KMS-11 (cell line): Measurements from ENCODE around the gene FOXN1.

Source experiments
- H2AFZ ChIP-seq: fragments of 200-600 bp; sonication (generic); 2 replicates; pipeline ENCODE4 v1.6.1; 2016; ENCODE audit warnings: antibody characterized with exemption, mixed run types, low read depth
- H3K27ac ChIP-seq: fragments of 200-600 bp; sonication (generic); 2 replicates; pipeline ENCODE4 v1.6.1; 2016; ENCODE audit warnings: mild to moderate bottlenecking, mixed run types
- H3K27me3 ChIP-seq: fragments of 200-600 bp; sonication (generic); 2 replicates; pipeline ENCODE4 v1.6.1; 2017; ENCODE audit warnings: mild to moderate bottlenecking, low read depth, mixed run types, moderate library complexity; ENCODE audit not compliant: insufficient read depth
- H3K36me3 ChIP-seq: fragments of 200-600 bp; sonication (generic); 2 replicates; pipeline ENCODE4 v1.6.1; 2017; ENCODE audit warnings: mild to moderate bottlenecking, mixed run types; ENCODE audit not compliant: insufficient read depth
- H3K4me1 ChIP-seq: fragments of 200-600 bp; sonication (generic); 2 replicates; pipeline ENCODE4 v1.6.1; 2016; ENCODE audit warnings: mild to moderate bottlenecking, low read depth, mixed run types; ENCODE audit not compliant: poor library complexity, severe bottlenecking
- H3K4me2 ChIP-seq: fragments of 200-600 bp; sonication (generic); 2 replicates; pipeline ENCODE4 v1.7.0; 2016; ENCODE audit warnings: mild to moderate bottlenecking, mixed run types
- H3K4me3 ChIP-seq: fragments of 200-600 bp; sonication (generic); IDR thresholded peaks from 2 replicates; pipeline ENCODE4 v1.6.1; 2017; ENCODE audit warnings: low read depth, low read length, mixed read lengths; ENCODE audit not compliant: insufficient read depth
- H3K79me2 ChIP-seq: fragments of 200-600 bp; sonication (generic); 2 replicates; pipeline ENCODE4 v1.6.1; 2016; ENCODE audit warnings: low read depth, mixed run types; ENCODE audit not compliant: insufficient read depth
- H3K9ac ChIP-seq: fragments of 200-600 bp; sonication (generic); 2 replicates; pipeline ENCODE4 v1.6.1; 2016; ENCODE audit warnings: mild to moderate bottlenecking, mixed run types
- H4K20me1 ChIP-seq: fragments of 200-600 bp; sonication (generic); 2 replicates; pipeline ENCODE4 v1.6.1; 2016; ENCODE audit warnings: mild to moderate bottlenecking, mixed run types; ENCODE audit not compliant: insufficient read depth
- TF ChIP-seq, protein P1 (sequence below): fragments of 200-600 bp; sonication (generic); conservative IDR thresholded peaks from 2 replicates; pipeline ENCODE4 v1.6.1; 2017; ENCODE audit warnings: low read depth, mild to moderate bottlenecking, antibody characterized with exemption, low read length, moderate library complexity, mixed read lengths

Gene FOXN1

DNA sequence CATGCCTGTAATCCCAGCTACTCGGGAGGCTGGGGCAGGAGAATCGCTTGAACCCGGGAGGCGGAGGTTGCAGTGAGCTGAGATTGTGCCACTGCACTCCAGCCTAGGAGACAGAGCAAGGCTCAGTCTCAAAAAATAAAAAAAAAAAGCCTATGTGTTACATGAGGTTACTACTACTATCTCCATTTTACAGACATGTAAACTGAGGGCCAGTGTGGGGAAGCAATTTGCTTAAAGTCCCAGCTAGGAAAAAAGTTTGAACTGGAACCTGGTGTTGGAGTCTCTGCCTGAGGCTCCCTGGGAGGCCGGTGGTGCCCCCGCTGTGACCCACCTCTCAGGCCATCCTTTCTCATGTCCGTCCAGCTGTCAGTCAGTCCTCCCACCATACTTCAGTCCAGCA, 28.2 kb upstream of the FOXN1 start:
- Histone ChIP-seq H3K27me3 (no peaks in the 10 kb centered on the region), H4K20me1 (no peaks in the 10 kb centered on the region), H3K4me1 (no peaks in the 10 kb centered on the region), H3K79me2 (no peaks in the 10 kb centered on the region), H3K27ac (no peak overlapping the region), H3K36me3 (no peaks in the 10 kb centered on the region), H2AFZ (no peak overlapping the region), H3K4me3 (no peak overlapping the region), H3K4me2 (no peak overlapping the region), H3K9ac (no peak overlapping the region)
- TF ChIP-seq, protein P1, sequence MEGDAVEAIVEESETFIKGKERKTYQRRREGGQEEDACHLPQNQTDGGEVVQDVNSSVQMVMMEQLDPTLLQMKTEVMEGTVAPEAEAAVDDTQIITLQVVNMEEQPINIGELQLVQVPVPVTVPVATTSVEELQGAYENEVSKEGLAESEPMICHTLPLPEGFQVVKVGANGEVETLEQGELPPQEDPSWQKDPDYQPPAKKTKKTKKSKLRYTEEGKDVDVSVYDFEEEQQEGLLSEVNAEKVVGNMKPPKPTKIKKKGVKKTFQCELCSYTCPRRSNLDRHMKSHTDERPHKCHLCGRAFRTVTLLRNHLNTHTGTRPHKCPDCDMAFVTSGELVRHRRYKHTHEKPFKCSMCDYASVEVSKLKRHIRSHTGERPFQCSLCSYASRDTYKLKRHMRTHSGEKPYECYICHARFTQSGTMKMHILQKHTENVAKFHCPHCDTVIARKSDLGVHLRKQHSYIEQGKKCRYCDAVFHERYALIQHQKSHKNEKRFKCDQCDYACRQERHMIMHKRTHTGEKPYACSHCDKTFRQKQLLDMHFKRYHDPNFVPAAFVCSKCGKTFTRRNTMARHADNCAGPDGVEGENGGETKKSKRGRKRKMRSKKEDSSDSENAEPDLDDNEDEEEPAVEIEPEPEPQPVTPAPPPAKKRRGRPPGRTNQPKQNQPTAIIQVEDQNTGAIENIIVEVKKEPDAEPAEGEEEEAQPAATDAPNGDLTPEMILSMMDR, result no peak

DNA sequence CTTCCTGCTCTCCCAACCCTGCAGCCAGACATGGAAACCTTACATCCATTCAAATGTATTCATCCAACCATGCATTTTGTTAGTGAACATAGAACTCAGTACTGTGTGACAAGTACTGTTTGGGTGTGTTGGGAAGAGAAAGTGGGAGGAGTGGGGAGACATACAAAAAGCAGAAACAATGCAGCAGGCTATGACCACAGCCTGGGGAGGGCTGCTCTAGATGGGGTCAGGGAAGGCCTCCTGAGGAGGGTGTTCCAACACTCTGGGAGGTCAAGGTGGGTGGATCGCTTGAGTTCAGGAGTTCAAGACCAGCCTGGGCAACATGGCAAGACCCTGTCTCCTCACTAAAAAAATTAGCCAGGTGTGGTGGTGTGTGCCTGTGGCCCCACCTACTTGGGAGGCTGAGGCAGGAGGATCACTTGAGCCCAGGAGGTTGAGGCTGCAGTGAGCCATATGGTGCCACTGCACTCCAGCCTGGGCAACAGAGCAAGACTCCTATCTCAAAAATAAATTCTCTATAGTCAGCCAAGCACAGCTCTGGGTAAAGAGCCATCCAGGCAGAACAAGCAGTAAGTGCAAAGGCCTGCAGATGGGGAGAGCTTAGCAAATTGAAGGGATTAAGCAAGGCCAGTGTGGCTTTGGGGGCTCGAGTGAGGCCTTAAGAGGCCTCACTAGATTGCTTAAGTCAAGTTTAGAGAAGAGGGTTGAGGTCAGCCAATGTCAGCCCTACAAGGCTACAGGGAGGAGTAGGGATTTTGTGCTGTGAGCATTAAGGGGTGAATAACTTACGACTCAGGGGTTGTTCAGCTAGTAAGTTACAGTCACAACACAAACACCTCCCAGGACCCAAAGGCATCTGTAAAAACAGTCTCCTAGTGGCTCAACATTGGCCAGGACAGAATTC, 27.2 kb upstream of the FOXN1 start:
- Histone ChIP-seq H3K4me3 (no peak overlapping the region), H3K27me3 (no peaks in the 10 kb centered on the region), H4K20me1 (no peaks in the 10 kb centered on the region), H3K9ac (no peak overlapping the region), H3K27ac (no peak overlapping the region), H3K36me3 (no peaks in the 10 kb centered on the region), H3K4me2 (no peak overlapping the region), H3K79me2 (no peaks in the 10 kb centered on the region), H3K4me1 (no peaks in the 10 kb centered on the region), H2AFZ (no peak overlapping the region)
- TF ChIP-seq, protein P1, result no peak

DNA sequence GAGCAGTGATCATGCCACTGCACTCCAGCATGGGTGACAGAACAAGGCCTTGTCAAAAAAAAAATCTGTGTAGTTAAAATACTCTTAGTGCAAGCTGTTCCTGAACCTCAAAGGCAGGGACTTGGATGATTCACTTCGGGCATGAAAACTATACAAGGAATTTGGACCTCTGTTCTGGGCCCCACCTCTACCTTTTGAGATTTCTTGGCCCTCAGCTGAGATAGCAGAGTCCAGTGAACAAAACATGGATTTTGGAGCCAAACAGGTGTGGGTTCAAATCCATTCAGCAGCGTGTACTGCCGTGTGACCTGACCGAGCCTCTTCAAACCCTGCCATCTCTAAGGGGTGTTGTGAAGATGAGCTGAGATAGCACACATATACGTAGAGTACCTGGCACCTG, 25.9 kb upstream of the FOXN1 start:
- Histone ChIP-seq H3K79me2 (no peaks in the 10 kb centered on the region), H3K4me1 (no peaks in the 10 kb centered on the region), H4K20me1 (no peaks in the 10 kb centered on the region), H3K4me3 (no peak overlapping the region), H3K9ac (no peak overlapping the region), H2AFZ (no peak overlapping the region), H3K27me3 (no peaks in the 10 kb centered on the region), H3K27ac (no peak overlapping the region), H3K4me2 (no peak overlapping the region), H3K36me3 (no peaks in the 10 kb centered on the region)
- TF ChIP-seq, protein P1, result no peak

DNA sequence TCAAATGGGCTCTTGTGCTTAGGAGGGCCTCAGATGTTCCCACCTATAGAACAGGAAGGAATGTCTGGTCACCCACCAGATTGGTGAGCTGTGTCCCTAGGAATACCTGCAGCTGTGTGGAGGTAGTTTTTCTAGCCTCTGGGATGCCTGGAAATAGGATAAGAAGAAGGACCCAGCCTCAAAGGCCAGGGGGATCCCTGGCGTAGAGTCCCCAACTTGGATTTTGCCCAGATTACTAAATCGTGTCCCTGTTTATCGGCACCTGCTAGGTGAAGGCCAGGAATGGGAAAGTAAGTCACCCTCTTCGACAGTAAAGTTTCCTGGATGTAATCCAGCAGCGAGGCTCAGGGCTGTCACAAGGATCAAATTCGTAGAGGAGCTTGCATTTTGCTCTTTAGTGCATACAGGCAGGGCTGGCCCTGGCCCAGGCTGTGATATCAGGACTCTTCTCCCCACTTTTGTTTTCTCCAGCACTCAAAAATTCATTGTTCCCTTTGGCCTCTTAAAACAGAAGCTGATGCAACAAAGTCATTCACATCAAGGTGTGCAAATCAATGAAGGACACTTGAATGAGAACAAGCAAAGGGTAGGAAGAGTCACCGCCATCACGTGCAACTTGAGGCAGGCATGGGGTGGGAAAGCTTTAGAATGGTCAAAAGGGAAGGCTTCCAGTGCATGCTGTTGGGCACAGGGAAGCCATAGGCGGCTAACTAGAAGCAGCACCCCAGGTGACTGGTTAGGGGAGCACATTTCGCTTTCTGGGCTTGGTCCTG, 25.2 kb upstream of the FOXN1 start:
- no peak overlapping the region for H3K9ac ChIP-seq
- H3K27me3 ChIP-seq, result no peaks in the 10 kb centered on the region
- no peaks in the 10 kb centered on the region for H3K79me2 ChIP-seq
- TF ChIP-seq, protein P1, result no peak
- no peaks in the 10 kb centered on the region for H4K20me1 ChIP-seq
- H3K27ac ChIP-seq, result no peak overlapping the region
- no peak overlapping the region for H3K4me2 ChIP-seq
- H2AFZ ChIP-seq, result no peak overlapping the region
- no peaks in the 10 kb centered on the region for H3K36me3 ChIP-seq
- H3K4me3 ChIP-seq, result no peak overlapping the region
- no peaks in the 10 kb centered on the region for H3K4me1 ChIP-seq
